ENCODE results near the gene UPB1.

GRCh38 chr22:24445481-24446259 lies 49.5 kb upstream of the UPB1 start:
- TF ChIP-seq ELF4 (CRISPR knock-in tag; IDR thresholded peaks at IDR 0.05; ENCODE audit: low read depth) = no peak
- no peak for TF ChIP-seq CTCF (IDR thresholded peaks at IDR 0.05)
- no peak for TF ChIP-seq CBFB (CRISPR knock-in tag; IDR thresholded peaks at IDR 0.05; ENCODE audit: low read depth)

All from WTC11 (cell line).